Activated naive CD4-positive, alpha-beta T cell treated with anti-CD3 and anti-CD28 coated beads, Interleukin-2, amount 50 U/mL, for 24 hours (primary cell): ENCODE data around the gene CBFA2T3.

Experiments used
- H3K27ac Mint-ChIP-seq: one replicate; pipeline ENCODE4 v1.8.0; 2021; ENCODE audit warnings: mild to moderate bottlenecking, mixed read lengths
- H3K27me3 Mint-ChIP-seq: one replicate; pipeline ENCODE4 v1.8.0; 2021; ENCODE audit warnings: mixed read lengths
- H3K36me3 Mint-ChIP-seq: one replicate; pipeline ENCODE4 v1.8.0; 2021; ENCODE audit warnings: mixed read lengths
- H3K4me1 Mint-ChIP-seq: one replicate; pipeline ENCODE4 v1.8.0; 2021; ENCODE audit warnings: mixed read lengths
- H3K4me3 Mint-ChIP-seq: one replicate; pipeline ENCODE4 v1.8.0; 2021; ENCODE audit warnings: mild to moderate bottlenecking, mixed read lengths
- H3K9me3 Mint-ChIP-seq: one replicate; pipeline ENCODE4 v1.8.0; 2021; ENCODE audit warnings: mixed read lengths

CBFA2T3 gene

GRCh38 chr16:88863426-88863825 is 113.6 kb downstream of the CBFA2T3 start:
- Mint-ChIP-seq H3K27ac (no peak overlapping the region), H3K4me1 (peaks cover 4% of the 10 kb centered on the region), H3K9me3 (no peaks in the 10 kb centered on the region), H3K36me3 (peaks cover 3% of the 10 kb centered on the region), H3K27me3 (no peaks in the 10 kb centered on the region), H3K4me3 (no peak overlapping the region)

GRCh38 chr16:88862968-88863367 is 114.0 kb downstream of the CBFA2T3 start:
- Mint-ChIP-seq H3K36me3 (peaks cover 3% of the 10 kb centered on the region), H3K27ac (no peak overlapping the region), H3K4me1 (peaks cover 9% of the 10 kb centered on the region), H3K4me3 (no peak overlapping the region), H3K27me3 (no peaks in the 10 kb centered on the region), H3K9me3 (no peaks in the 10 kb centered on the region)

DNA sequence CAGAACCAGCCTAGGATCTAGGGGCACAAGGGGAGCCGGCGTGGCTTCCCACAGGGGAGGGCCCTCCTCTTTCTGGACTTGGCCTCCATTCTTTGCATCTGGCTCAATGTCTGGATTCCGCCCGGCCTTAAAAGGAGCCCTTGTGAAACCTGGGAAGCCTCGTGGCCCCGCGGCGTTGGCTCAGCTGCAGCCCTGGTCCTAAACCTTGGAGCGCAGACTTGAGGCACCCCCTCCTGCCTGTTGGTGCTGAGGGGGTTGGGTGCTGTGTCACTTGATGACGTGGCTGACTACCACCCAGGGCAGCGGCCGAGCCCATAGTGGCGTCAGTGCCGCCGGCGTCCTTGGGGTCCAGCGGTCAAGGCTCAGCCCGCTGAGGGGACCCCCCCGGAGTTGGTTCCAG is 115.6 kb downstream of the CBFA2T3 start:
- peaks cover 3% of the 10 kb centered on the region for H3K36me3 Mint-ChIP-seq
- no peak overlapping the region for H3K4me3 Mint-ChIP-seq
- no peaks in the 10 kb centered on the region for H3K9me3 Mint-ChIP-seq
- peaks cover 13% of the 10 kb centered on the region for H3K4me1 Mint-ChIP-seq
- no peak overlapping the region for H3K27ac Mint-ChIP-seq
- H3K27me3 Mint-ChIP-seq, result no peaks in the 10 kb centered on the region

- H3K4me1 Mint-ChIP-seq, result peaks cover 27% of the 10 kb centered on the region
- no peaks in the 10 kb centered on the region for H3K27me3 Mint-ChIP-seq
- H3K27ac Mint-ChIP-seq, result no peak overlapping the region
- peaks cover 3% of the 10 kb centered on the region for H3K36me3 Mint-ChIP-seq
- H3K4me3 Mint-ChIP-seq, result peak overlapping the region; percentile 23
- no peaks in the 10 kb centered on the region for H3K9me3 Mint-ChIP-seq
These were observed 117.5 kb downstream of the CBFA2T3 start for GRCh38 chr16:88859381-88860091.

DNA sequence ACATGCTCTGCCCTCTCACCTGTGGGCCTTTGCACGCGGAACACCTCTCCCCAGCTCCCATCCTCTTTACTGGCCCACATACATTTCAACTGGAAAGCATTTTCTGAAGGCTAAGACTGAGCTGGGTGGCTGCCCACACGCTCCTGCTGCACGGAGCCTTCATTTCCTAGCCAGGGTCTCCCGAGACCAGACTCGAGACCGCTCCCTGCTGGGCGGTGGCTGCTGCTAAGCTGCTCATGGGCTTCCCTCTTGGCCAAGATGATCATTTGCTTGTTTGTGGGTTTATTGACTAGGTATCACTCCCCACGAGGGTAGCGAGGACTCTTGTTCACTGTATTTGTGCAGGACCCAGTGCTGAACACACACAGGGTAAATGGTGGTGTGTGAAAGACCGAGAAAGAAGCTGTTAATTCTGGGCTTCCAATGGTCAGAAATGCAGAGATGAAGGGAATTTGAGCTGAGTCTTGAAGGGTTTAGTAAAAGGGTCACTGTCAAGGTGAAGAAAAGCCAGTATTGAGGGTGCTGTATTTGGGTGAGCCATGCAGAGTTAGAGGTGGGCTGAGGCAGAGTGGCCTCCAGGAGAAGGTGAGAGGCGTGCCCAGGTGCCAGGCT is 119.2 kb downstream of the CBFA2T3 start:
- Mint-ChIP-seq H3K4me1 (peaks cover 27% of the 10 kb centered on the region), H3K9me3 (no peaks in the 10 kb centered on the region), H3K27me3 (no peaks in the 10 kb centered on the region), H3K36me3 (peaks cover 3% of the 10 kb centered on the region), H3K4me3 (peak overlapping the region; percentile 99), H3K27ac (peak overlapping the region; percentile 96)

GRCh38 chr16:88856828-88857727 is 119.9 kb downstream of the CBFA2T3 start, which contains the start of the genes GALNS and TRAPPC2L:
GALNS (minus strand) TSS chr16:88856947; CDS start chr16:88856877, 70 bp downstream.
TRAPPC2L (plus strand) TSS chr16:88857127; CDS start chr16:88857151, 24 bp downstream.
- Mint-ChIP-seq H3K36me3 (peaks cover 3% of the 10 kb centered on the region), H3K9me3 (no peaks in the 10 kb centered on the region), H3K27ac (peak within 1 kb of the TSS; percentile 96), H3K4me3 (peak within 1 kb of the TSS; percentile 99), H3K27me3 (no peaks in the 10 kb centered on the region), H3K4me1 (peaks cover 33% of the 10 kb centered on the region)

GRCh38 chr16:88856122-88856827 is 120.7 kb downstream of the CBFA2T3 start:
- peaks cover 3% of the 10 kb centered on the region for H3K36me3 Mint-ChIP-seq
- H3K4me1 Mint-ChIP-seq, result peaks cover 34% of the 10 kb centered on the region
- H3K4me3 Mint-ChIP-seq, result peak overlapping the region; percentile 99
- H3K27ac Mint-ChIP-seq, result no peak overlapping the region
- no peaks in the 10 kb centered on the region for H3K27me3 Mint-ChIP-seq
- no peaks in the 10 kb centered on the region for H3K9me3 Mint-ChIP-seq

- Mint-ChIP-seq H3K9me3 (no peaks in the 10 kb centered on the region), H3K27me3 (no peaks in the 10 kb centered on the region), H3K36me3 (no peaks in the 10 kb centered on the region), H3K4me1 (peaks cover 34% of the 10 kb centered on the region), H3K4me3 (peak overlapping the region; percentile 79), H3K27ac (no peak overlapping the region)
These were observed 121.3 kb downstream of the CBFA2T3 start for GRCh38 chr16:88855736-88856121.

GRCh38 chr16:88855176-88855575 is 121.8 kb downstream of the CBFA2T3 start:
- no peaks in the 10 kb centered on the region for H3K27me3 Mint-ChIP-seq
- H3K27ac Mint-ChIP-seq, result peak overlapping the region; percentile 83
- H3K9me3 Mint-ChIP-seq, result no peaks in the 10 kb centered on the region
- H3K36me3 Mint-ChIP-seq, result no peaks in the 10 kb centered on the region
- H3K4me1 Mint-ChIP-seq, result peaks cover 34% of the 10 kb centered on the region
- H3K4me3 Mint-ChIP-seq, result peak overlapping the region; percentile 72

DNA sequence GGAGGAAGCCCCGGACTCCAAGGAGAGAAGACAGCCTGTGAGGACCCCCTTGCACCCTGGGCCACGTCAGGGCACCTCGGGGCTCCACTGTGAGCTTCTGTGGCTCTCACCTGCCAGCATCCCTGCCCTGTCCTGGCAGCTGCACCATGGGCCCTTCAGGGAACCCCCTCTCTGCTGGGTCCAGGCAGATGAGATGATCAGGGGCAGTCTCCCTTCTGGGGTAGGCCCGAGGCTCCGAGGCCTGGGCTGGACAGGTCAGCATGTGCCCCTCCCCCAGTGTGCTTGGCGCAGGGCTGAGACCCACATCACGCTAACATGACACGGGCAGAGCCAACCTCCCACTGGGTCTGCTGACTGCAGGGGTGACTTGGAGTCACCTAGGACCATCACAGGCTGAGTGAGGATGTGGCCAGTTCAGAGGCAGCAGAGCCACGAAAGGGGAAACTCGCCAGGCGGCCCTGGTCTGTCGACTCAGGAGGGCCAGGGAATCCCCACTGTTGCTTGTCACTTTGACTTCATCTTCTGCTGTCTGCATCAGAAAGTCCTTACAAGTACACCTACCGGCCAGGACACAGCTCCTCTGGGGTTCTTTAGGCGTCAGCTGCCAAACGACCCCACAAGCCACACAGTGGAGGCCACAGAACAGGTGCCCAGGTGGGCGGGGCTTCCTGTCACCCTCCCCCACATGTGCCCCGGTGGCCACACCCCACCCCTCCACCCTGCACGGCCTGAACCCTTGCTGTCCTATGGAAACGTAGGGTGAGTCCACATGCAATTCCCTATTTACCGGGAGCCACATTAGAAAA is 122.5 kb downstream of the CBFA2T3 start:
- Mint-ChIP-seq H3K4me3 (peak overlapping the region; percentile 72), H3K9me3 (no peaks in the 10 kb centered on the region), H3K4me1 (peaks cover 34% of the 10 kb centered on the region), H3K27me3 (no peaks in the 10 kb centered on the region), H3K36me3 (no peaks in the 10 kb centered on the region), H3K27ac (no peak overlapping the region)

DNA sequence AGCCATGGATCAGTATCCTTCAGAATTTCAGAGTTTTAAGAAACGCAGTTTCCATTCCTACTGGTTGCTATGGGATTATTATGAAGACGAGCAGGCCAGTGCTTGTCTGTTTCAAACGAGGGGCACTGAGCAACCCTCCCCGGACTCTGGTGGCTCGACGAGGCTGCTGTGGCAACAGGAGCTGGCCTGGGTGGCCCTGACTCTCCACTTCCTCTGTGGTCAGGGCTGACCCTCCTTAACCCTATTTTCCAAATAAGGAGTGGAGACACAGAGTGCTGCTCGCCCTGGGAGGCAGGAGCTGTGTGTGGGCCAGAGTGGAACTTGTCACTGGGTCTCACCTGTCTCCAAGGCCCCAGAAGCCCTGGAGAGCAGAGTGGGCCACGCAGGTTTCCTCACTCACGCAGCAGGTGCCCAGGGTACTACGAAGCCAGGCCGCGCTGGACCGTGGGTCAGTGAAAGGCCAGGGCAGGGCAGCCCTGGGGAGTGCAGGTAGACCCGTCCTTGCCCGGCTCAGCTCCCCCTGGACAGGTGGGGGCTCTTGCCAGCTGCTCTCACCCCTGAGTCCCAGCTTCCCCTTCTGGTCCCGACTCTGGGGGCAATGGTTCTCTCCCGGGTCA is 123.6 kb downstream of the CBFA2T3 start:
- no peaks in the 10 kb centered on the region for H3K27me3 Mint-ChIP-seq
- H3K36me3 Mint-ChIP-seq, result no peaks in the 10 kb centered on the region
- H3K4me1 Mint-ChIP-seq, result peaks cover 30% of the 10 kb centered on the region
- H3K9me3 Mint-ChIP-seq, result no peaks in the 10 kb centered on the region
- H3K27ac Mint-ChIP-seq, result no peak overlapping the region
- no peak overlapping the region for H3K4me3 Mint-ChIP-seq

DNA sequence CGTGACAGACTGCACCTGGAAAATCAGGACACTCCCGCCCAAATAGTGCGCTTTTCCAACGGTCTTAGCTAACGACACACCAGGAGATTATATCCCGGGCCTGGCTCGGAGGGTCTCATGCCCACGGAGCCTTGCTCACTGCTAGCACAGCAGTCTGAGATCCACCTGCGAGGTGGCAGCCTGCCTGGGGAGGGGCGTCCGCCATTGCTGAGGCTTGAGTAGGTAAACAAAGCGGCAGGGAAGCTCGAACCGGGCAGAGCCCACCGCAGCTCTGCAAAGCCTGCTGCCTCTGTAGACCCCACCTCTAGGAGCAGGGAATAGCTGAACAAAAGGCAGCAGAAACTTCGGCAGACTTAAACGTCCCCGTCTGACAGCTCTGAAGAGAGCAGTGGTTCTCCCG is 125.4 kb downstream of the CBFA2T3 start:
- no peak overlapping the region for H3K4me3 Mint-ChIP-seq
- H3K27me3 Mint-ChIP-seq, result no peaks in the 10 kb centered on the region
- H3K4me1 Mint-ChIP-seq, result peaks cover 21% of the 10 kb centered on the region
- H3K36me3 Mint-ChIP-seq, result no peaks in the 10 kb centered on the region
- no peaks in the 10 kb centered on the region for H3K9me3 Mint-ChIP-seq
- H3K27ac Mint-ChIP-seq, result no peak overlapping the region

GRCh38 chr16:88850531-88851199 is 126.3 kb downstream of the CBFA2T3 start:
- Mint-ChIP-seq H3K36me3 (no peaks in the 10 kb centered on the region), H3K9me3 (no peaks in the 10 kb centered on the region), H3K4me1 (peaks cover 17% of the 10 kb centered on the region), H3K4me3 (no peak overlapping the region), H3K27ac (no peak overlapping the region), H3K27me3 (no peaks in the 10 kb centered on the region)

DNA sequence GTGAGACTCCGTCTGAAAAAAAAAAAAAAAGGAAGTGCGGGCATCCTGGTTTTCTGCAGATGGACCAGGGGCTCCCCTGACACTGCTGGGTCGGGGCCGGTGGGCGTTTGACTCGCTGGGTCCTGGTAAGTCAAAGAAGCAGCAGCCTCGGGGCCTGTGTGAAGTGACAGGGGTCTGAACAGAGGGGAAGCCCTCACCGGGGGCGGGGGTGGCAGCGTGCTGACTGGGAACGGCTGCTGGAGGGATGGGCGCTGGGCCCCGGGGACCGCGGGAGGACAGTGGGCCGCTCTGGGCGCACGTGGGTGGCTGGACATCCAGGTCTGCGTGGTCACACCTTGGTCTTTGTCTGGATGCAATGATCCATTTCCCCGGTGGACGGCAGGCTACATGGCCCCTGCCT is 128.4 kb downstream of the CBFA2T3 start:
- Mint-ChIP-seq H3K9me3 (no peaks in the 10 kb centered on the region), H3K4me3 (no peak overlapping the region), H3K36me3 (no peaks in the 10 kb centered on the region), H3K4me1 (peaks cover 7% of the 10 kb centered on the region), H3K27ac (no peak overlapping the region), H3K27me3 (no peaks in the 10 kb centered on the region)
